ENCODE data around the gene ABCA5. TPM values are rescaled to one million over a fixed set of nuclear protein-coding genes. Genes with fewer than 3 reads are reported as not detected.
"Not testable (repeated sequence)": the region's sequence is repeated elsewhere in the genome, so short reads cannot be mapped to it uniquely, and the experiment has no call there.

ABCA5 gene
- total and polyA plus RNA-seq, 2 donors (not counting 3 experiments of a cell fraction or from before 2014, with no cell fraction given), result 9.3 to 23.2 TPM

GRCh38 chr17:69282002-69282401 lies 44.9 kb downstream of the ABCA5 start:
- Histone ChIP-seq H3K27me3 (ENCODE audit: control insufficient read depth in 2 of 2, insufficient read depth in 2 of 2, low read length in 2 of 2) (no peaks in the 10 kb centered on the region), H2AFZ (ENCODE audit: low read depth, low read length) (no peak overlapping the region), H4K20me1 (replicated peaks; ENCODE audit: control insufficient read depth, extremely low read depth, insufficient read depth, low read length) (no peaks in the 10 kb centered on the region), H3K4me1 (ENCODE audit: control insufficient read depth, extremely low read depth, insufficient read depth, low read length) (no peaks in the 10 kb centered on the region), H3K79me2 (ENCODE audit: control insufficient read depth, insufficient read depth, low read length) (no peaks in the 10 kb centered on the region), H3K9me3 (replicated peaks; ENCODE audit: control insufficient read depth, insufficient read depth, low read length) (no peaks in the 10 kb centered on the region), H3K4me2 (ENCODE audit: insufficient read depth, low read length) (no peak overlapping the region), H3K9ac (replicated peaks; ENCODE audit: extremely low read depth, insufficient read depth, low read length) (no peak overlapping the region), H3K36me3 (ENCODE audit: control insufficient read depth in 2 of 2, extremely low read depth in 1 of 2, insufficient read depth in 2 of 2, low read length in 2 of 2) (no peaks in the 10 kb centered on the region), H3K27ac (ENCODE audit: insufficient read depth, low read depth, low read length) (no peak overlapping the region), H3K9me1 (replicated peaks; ENCODE audit: control insufficient read depth, extremely low read depth, insufficient read depth, low read length) (no peaks in the 10 kb centered on the region), H3K4me3 (replicated peaks in 1 of 3; ENCODE audit: insufficient read depth in 1 of 3, low read depth in 1 of 3, low read length in 3 of 3) (no peak overlapping the region)
- CTCF ChIA-PET, result no interaction called here
- DNase-seq (ENCODE audit: low read depth, low spot score) (no peak), FAIRE-seq (no peak)
- BruUV-seq (replicated peaks), result no TSS peak
- POLR2A ChIA-PET, result no interaction called here
- intact Hi-C loops (cut with micrococcal nuclease), result no loop called here
- no peak for TF ChIP-seq MYC (IDR thresholded peaks at IDR 0.05; ENCODE audit: low read depth, low read length)
- no peak for TF ChIP-seq GATA2 (IDR thresholded peaks at IDR 0.05; ENCODE audit: insufficient read depth, insufficient read length, low read depth, low read length)
- no peak for TF ChIP-seq FOS (IDR thresholded peaks at IDR 0.05; ENCODE audit: borderline replicate concordance, insufficient read depth, low read length)
- no peak for TF ChIP-seq POLR2A (IDR thresholded peaks at IDR 0.05; ENCODE audit: low read depth, low read length)
- TF ChIP-seq CTCF (IDR thresholded peaks at IDR 0.05; ENCODE audit: extremely low read depth in 1 of 2, insufficient read depth in 1 of 2, low read depth in 1 of 2, low read length in 2 of 2), result no peak
- dilution Hi-C loops (cut with MboI; ENCODE audit: extremely low pct_ligation_motif_present, low sequenced_read_pairs), result no loop called here

- BruUV-seq (replicated peaks); CTCF ChIA-PET: not testable (repeated sequence)
These were observed 50.7 kb downstream of the ABCA5 start for GRCh38 chr17:69276279-69276678.

More at GRCh38 chr17:69276279-69276678, 50.7 kb downstream of the ABCA5 start:
- H3K9ac ChIP-seq (replicated peaks; ENCODE audit: extremely low read depth, insufficient read depth, low read length); H3K27me3 ChIP-seq (ENCODE audit: control insufficient read depth in 2 of 2, insufficient read depth in 2 of 2, low read length in 2 of 2); H3K4me3 ChIP-seq (replicated peaks in 1 of 3; ENCODE audit: insufficient read depth in 1 of 3, low read depth in 1 of 3, low read length in 3 of 3); H4K20me1 ChIP-seq (replicated peaks; ENCODE audit: control insufficient read depth, extremely low read depth, insufficient read depth, low read length); H3K9me3 ChIP-seq (replicated peaks; ENCODE audit: control insufficient read depth, insufficient read depth, low read length); dilution Hi-C loops (cut with MboI; ENCODE audit: extremely low pct_ligation_motif_present, low sequenced_read_pairs); FAIRE-seq; H3K79me2 ChIP-seq (ENCODE audit: control insufficient read depth, insufficient read depth, low read length); POLR2A ChIA-PET; intact Hi-C loops (cut with micrococcal nuclease); DNase-seq (ENCODE audit: low read depth, low spot score); H3K27ac ChIP-seq (ENCODE audit: insufficient read depth, low read depth, low read length); H3K9me1 ChIP-seq (replicated peaks; ENCODE audit: control insufficient read depth, extremely low read depth, insufficient read depth, low read length); H3K4me2 ChIP-seq (ENCODE audit: insufficient read depth, low read length); H2AFZ ChIP-seq (ENCODE audit: low read depth, low read length); H3K36me3 ChIP-seq (ENCODE audit: control insufficient read depth in 2 of 2, extremely low read depth in 1 of 2, insufficient read depth in 2 of 2, low read length in 2 of 2); H3K4me1 ChIP-seq (ENCODE audit: control insufficient read depth, extremely low read depth, insufficient read depth, low read length): not testable (repeated sequence)
